Osteoblast (primary cell): ENCODE data around the gene JAGN1. TPM values are rescaled to one million over a fixed set of nuclear protein-coding genes. Genes with fewer than 3 reads are reported as not detected.
"Not testable (repeated sequence)": the region's sequence is repeated elsewhere in the genome, so short reads cannot be mapped to it uniquely, and the experiment has no call there.

Experiments
- DNase-seq: peaks from one replicate; pipeline ENCODE4 v3.0.0; 2011; ENCODE audit warnings: low spot score, mixed read lengths; ENCODE audit not compliant: insufficient read length; ENCODE audit errors: missing footprints
- H2AFZ ChIP-seq: 2 replicates; pipeline ENCODE4 v1.6.0; 2011; ENCODE audit warnings: mild to moderate bottlenecking, low read length
- H3K27ac ChIP-seq: 2 replicates; pipeline ENCODE4 v1.5.1; 2011; ENCODE audit warnings: mild to moderate bottlenecking, low read depth, low read length, moderate library complexity
- H3K27me3 ChIP-seq: 2 replicates; pipeline ENCODE4 v1.6.0; 2012; ENCODE audit warnings: mild to moderate bottlenecking, control low read depth, inconsistent platforms, low read length, moderate library complexity; ENCODE audit not compliant: insufficient read depth
- H3K36me3 ChIP-seq: 2 replicates; pipeline ENCODE4 v1.5.1; 2011; ENCODE audit warnings: mild to moderate bottlenecking, low read length, control low read depth, moderate library complexity; ENCODE audit not compliant: insufficient read depth
- H3K4me1 ChIP-seq: 2 replicates; pipeline ENCODE4 v1.5.1; 2011; ENCODE audit warnings: mild to moderate bottlenecking, low read length, control low read depth, moderate library complexity; ENCODE audit not compliant: insufficient read depth
- H3K4me2 ChIP-seq: 2 replicates; pipeline ENCODE4 v1.6.0; 2011; ENCODE audit warnings: mild to moderate bottlenecking, low read length; ENCODE audit not compliant: insufficient read depth
- H3K4me3 ChIP-seq: fragments of 200-600 bp; sonication (generic); 3 replicates; pipeline ENCODE4 v1.5.1; 2012; ENCODE audit warnings: mild to moderate bottlenecking, low read length, inconsistent platforms; ENCODE audit not compliant: insufficient read depth
- H3K79me2 ChIP-seq: 2 replicates; pipeline ENCODE4 v1.6.0; 2012; ENCODE audit warnings: mild to moderate bottlenecking, low read length, control low read depth, inconsistent platforms; ENCODE audit not compliant: insufficient read depth
- H3K9me3 ChIP-seq: 2 replicates; pipeline ENCODE4 v1.5.1; 2011; ENCODE audit warnings: low read depth, low read length, control low read depth
- H4K20me1 ChIP-seq: 2 replicates; pipeline ENCODE4 v1.6.0; 2012; ENCODE audit warnings: mild to moderate bottlenecking, low read length, control low read depth; ENCODE audit not compliant: insufficient read depth
- total RNA-seq: library from RNA; depleted of rRNA; stranded (reverse); fragments of >200 nt; gene quantifications from 2 replicates; pipeline ENCODE4 v1.2.3, GENCODE V29; 2012
- TF ChIP-seq, protein P1 (sequence below): IDR thresholded peaks from 2 replicates; pipeline ENCODE4 v1.5.1; 2011; ENCODE audit warnings: mild to moderate bottlenecking, low read depth, low read length, moderate library complexity; ENCODE audit errors: extremely low read depth

JAGN1 gene
- total RNA-seq, 1 donor, result 26.1 TPM

DNA sequence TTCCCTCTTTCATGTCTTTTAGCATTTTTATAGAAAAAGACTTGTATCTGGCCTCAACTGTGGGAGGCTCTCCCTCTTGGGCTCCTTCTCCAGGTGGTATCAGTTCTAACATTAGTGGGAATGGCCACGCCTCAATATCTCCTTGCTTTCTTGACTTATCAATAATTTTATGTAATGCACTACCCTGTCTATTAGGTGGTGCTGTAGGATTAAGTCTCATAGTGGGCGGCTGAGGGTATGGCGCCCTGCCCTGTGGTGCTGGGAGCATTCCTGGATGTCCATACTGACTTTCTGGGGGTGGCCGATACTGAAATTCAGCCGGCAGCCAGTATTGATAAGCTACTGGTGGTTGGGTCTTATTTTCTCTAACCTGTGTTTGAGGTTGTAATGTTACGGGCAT, 37.9 kb upstream of the JAGN1 start:
- no peaks in the 10 kb centered on the region for H3K36me3 ChIP-seq
- H4K20me1 ChIP-seq, result no peaks in the 10 kb centered on the region
- H3K4me2 ChIP-seq, result no peak overlapping the region
- DNase-seq, result no peak
- TF ChIP-seq, protein P1, sequence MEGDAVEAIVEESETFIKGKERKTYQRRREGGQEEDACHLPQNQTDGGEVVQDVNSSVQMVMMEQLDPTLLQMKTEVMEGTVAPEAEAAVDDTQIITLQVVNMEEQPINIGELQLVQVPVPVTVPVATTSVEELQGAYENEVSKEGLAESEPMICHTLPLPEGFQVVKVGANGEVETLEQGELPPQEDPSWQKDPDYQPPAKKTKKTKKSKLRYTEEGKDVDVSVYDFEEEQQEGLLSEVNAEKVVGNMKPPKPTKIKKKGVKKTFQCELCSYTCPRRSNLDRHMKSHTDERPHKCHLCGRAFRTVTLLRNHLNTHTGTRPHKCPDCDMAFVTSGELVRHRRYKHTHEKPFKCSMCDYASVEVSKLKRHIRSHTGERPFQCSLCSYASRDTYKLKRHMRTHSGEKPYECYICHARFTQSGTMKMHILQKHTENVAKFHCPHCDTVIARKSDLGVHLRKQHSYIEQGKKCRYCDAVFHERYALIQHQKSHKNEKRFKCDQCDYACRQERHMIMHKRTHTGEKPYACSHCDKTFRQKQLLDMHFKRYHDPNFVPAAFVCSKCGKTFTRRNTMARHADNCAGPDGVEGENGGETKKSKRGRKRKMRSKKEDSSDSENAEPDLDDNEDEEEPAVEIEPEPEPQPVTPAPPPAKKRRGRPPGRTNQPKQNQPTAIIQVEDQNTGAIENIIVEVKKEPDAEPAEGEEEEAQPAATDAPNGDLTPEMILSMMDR, result no peak
- no peaks in the 10 kb centered on the region for H3K79me2 ChIP-seq
- no peak overlapping the region for H3K27ac ChIP-seq
- no peaks in the 10 kb centered on the region for H3K4me1 ChIP-seq
- no peak overlapping the region for H3K4me3 ChIP-seq
- no peak overlapping the region for H2AFZ ChIP-seq
- H3K9me3 ChIP-seq, result no peaks in the 10 kb centered on the region
- peaks cover 3% of the 10 kb centered on the region for H3K27me3 ChIP-seq

- not testable (repeated sequence) for H4K20me1 ChIP-seq, H3K4me1 ChIP-seq, H3K27ac ChIP-seq, H2AFZ ChIP-seq, H3K27me3 ChIP-seq, H3K79me2 ChIP-seq, H3K36me3 ChIP-seq, H3K4me3 ChIP-seq, DNase-seq, H3K9me3 ChIP-seq, H3K4me2 ChIP-seq
Observed at GRCh38 chr3:9854291-9854940, 36.0 kb upstream of the JAGN1 start.

- H3K27ac ChIP-seq, result no peak overlapping the region
- H3K79me2 ChIP-seq, result no peaks in the 10 kb centered on the region
- H2AFZ ChIP-seq, result no peak overlapping the region
- H3K9me3 ChIP-seq, result no peaks in the 10 kb centered on the region
- H3K4me3 ChIP-seq, result no peak overlapping the region
- H3K4me1 ChIP-seq, result no peaks in the 10 kb centered on the region
- H3K36me3 ChIP-seq, result no peaks in the 10 kb centered on the region
- DNase-seq, result peak; percentile 53
- peaks cover 3% of the 10 kb centered on the region for H3K27me3 ChIP-seq
- H3K4me2 ChIP-seq, result no peak overlapping the region
- no peaks in the 10 kb centered on the region for H4K20me1 ChIP-seq
- TF ChIP-seq, protein P1, result no peak
Observed at GRCh38 chr3:9855594-9855993, 34.8 kb upstream of the JAGN1 start.

- Histone ChIP-seq H3K27me3 (no peaks in the 10 kb centered on the region), H3K4me2 (no peak overlapping the region), H3K9me3 (no peaks in the 10 kb centered on the region), H3K36me3 (no peaks in the 10 kb centered on the region), H3K27ac (no peak overlapping the region), H4K20me1 (no peaks in the 10 kb centered on the region), H2AFZ (no peak overlapping the region), H3K4me1 (peaks cover 5% of the 10 kb centered on the region), H3K4me3 (no peak overlapping the region), H3K79me2 (no peaks in the 10 kb centered on the region)
- peak; percentile 25 for DNase-seq
- TF ChIP-seq, protein P1, result no peak
Observed at GRCh38 chr3:9859530-9860025, 30.8 kb upstream of the JAGN1 start.
